ENCODE data around the gene KRT78.

- TF ChIP-seq TCF7 (IDR thresholded peaks at IDR 0.05; ENCODE audit: low read depth) (no peak), MNT (IDR thresholded peaks at IDR 0.05) (no peak), SUZ12 (IDR thresholded peaks at IDR 0.05; ENCODE audit: low read depth, low read length) (no peak), CEBPB (IDR thresholded peaks at IDR 0.05; ENCODE audit: borderline replicate concordance, low read depth, low read length) (no peak)
- TF ChIP-seq, protein P1, sequence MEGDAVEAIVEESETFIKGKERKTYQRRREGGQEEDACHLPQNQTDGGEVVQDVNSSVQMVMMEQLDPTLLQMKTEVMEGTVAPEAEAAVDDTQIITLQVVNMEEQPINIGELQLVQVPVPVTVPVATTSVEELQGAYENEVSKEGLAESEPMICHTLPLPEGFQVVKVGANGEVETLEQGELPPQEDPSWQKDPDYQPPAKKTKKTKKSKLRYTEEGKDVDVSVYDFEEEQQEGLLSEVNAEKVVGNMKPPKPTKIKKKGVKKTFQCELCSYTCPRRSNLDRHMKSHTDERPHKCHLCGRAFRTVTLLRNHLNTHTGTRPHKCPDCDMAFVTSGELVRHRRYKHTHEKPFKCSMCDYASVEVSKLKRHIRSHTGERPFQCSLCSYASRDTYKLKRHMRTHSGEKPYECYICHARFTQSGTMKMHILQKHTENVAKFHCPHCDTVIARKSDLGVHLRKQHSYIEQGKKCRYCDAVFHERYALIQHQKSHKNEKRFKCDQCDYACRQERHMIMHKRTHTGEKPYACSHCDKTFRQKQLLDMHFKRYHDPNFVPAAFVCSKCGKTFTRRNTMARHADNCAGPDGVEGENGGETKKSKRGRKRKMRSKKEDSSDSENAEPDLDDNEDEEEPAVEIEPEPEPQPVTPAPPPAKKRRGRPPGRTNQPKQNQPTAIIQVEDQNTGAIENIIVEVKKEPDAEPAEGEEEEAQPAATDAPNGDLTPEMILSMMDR (CRISPR knock-in tag; IDR thresholded peaks at IDR 0.05) = no peak
Measured at GRCh38 chr12:52848661-52849255, at the start of gene KRT78.
